Erythroblast (primary cell): ENCODE data around the gene TMEM135.

Experiments used
- GATA1 ChIP-seq: IDR thresholded peaks from 2 replicates; pipeline ENCODE4 v1.6.1; 2011; ENCODE audit warnings: low read depth, mild to moderate bottlenecking, control low read depth, low read length, moderate library complexity
- POLR2A ChIP-seq: IDR thresholded peaks from 2 replicates; pipeline ENCODE4 v1.6.1; 2011; ENCODE audit warnings: mild to moderate bottlenecking, low read length

DNA sequence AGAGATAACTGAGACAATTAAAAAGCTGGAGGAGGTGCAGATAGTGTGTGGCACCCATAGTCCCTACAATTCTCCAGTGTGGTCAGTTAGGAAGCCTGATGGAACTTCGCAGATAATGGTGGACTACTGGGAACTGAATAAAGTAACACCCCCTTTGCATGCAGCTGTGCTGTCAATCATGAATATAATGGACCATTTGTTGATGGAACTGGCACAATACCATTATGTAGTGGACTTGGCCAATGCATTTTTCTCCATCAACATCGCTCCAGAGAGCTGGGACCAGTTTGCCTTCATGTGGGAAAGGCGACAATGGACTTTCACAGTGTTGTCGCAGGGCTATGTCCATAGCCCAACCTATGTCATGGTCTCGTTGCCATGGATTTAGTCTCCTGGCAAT, 324.2 kb downstream of the TMEM135 start:
- no peak for TF ChIP-seq POLR2A
- no peak for TF ChIP-seq GATA1
